Adrenal gland (tissue), 12 donors: ENCODE measurements around the gene SLC25A24. TPM values are rescaled to one million over a fixed set of nuclear protein-coding genes. Genes with fewer than 3 reads are reported as not detected.

ENCODE experiments used
- DNase-seq, 7 donors: peaks; one replicate each; pipeline ENCODE4 v3.0.0-alpha.2; 2019 to 2020
- H3K27ac ChIP-seq, 5 donors: fragments of 200-600 bp; sonication (generic) in 4 of 5; 1 replicate in 3 of 5; 2 replicates in 2 of 5; pipeline versions ENCODE4 v1.5.1 to v1.8.0; 2016 to 2020; ENCODE audit warnings: mild to moderate bottlenecking in 1 of 5
- H3K27me3 ChIP-seq: fragments of 200-600 bp; 2 replicates; pipeline ENCODE4 v1.8.0; 2021
- H3K36me3 ChIP-seq, 2 donors: fragments of 200-600 bp; replicated peaks in 1 of 2; 1 replicate in 1 of 2; 2 replicates in 1 of 2; pipeline versions ENCODE4 v1.5.1 to v1.8.0; 2018 to 2022
- H3K4me1 ChIP-seq, 2 donors: fragments of 200-600 bp; replicated peaks in 1 of 2; 1 replicate in 1 of 2; 2 replicates in 1 of 2; pipeline versions ENCODE4 v1.5.1 to v1.8.0; 2018 to 2021
- H3K4me3 ChIP-seq, 4 donors: fragments of 200-600 bp; sonication (generic) in 3 of 4; one replicate each; pipeline ENCODE4 v1.5.1; 2016 to 2018
- H3K9me3 ChIP-seq, 3 donors: fragments of 200-600 bp; sonication (generic) in 1 of 3; replicated peaks in 1 of 3; 1 replicate in 2 of 3; 2 replicates in 1 of 3; pipeline versions ENCODE4 v1.5.1 to v1.8.0; 2016 to 2021
- CTCF ChIP-seq, 6 experiments: fragments of 450-650 bp in 4 of 6; fragments of 200-600 bp in 2 of 6; sonication (generic) in 1 of 6; IDR thresholded peaks; 1 replicate in 5 of 6; 2 replicates in 1 of 6; pipeline versions ENCODE4 v1.5.1 to v1.8.0; 2016 to 2021; ENCODE audit warnings: antibody characterized with exemption in 6 of 6, mild to moderate bottlenecking in 2 of 6, moderate library complexity in 1 of 6
- POLR2A ChIP-seq, 2 donors: fragments of 450-650 bp; IDR thresholded peaks; one replicate each; pipeline ENCODE4 v1.6.1; 2017; ENCODE audit warnings: antibody characterized with exemption in 2 of 2, mild to moderate bottlenecking in 2 of 2, moderate library complexity in 1 of 2
- WGBS, 4 donors: extraction: QIAGEN DNeasy Blood & Tissue Kit in 2 of 4; methylation state at CpG; one replicate each; pipeline versions ENCODE4 v1.1.5 to v1.1.7; 2013 to 2017; 5-methylcytosine and 5-hydroxymethylcytosine counted together
- intact Hi-C, 2 donors: fragments of 100-400 bp; cut with DNase I; formaldehyde crosslinking; loops; one replicate each; pipeline versions ENCODE4 v1.14.1 to v1.15.0; 2022 to 2023
- polyA plus RNA-seq, 3 donors: library from polyadenylated mRNA; stranded (reverse); fragments of 200-250 nt in 2 of 3; fragments of 350-450 nt in 1 of 3; fragmentation: Illumina TruSeq in 1 of 3; extraction: RNeasy Lipid Tissue Mini Kit (QIAGEN cat#74804) in 1 of 3; gene quantifications; one replicate each; pipeline ENCODE4 v1.2.3, GENCODE V29; 2013 to 2014
- total RNA-seq, 9 donors: library from RNA; depleted of rRNA in 4 of 9; stranded (reverse); fragments of >200 nt in 4 of 9; fragments of 120-200 nt in 1 of 9; fragmentation: NEBNext Ultra II Directional in 1 of 9; extraction: Animal tissue kit (Norgen Biotek cat#: 25700) in 1 of 9; gene quantifications; one replicate each; pipeline versions ENCODE4 v1.1.0 to v1.2.4, GENCODE V29; 2013 to 2023
- donor health status: healthy with polysubstance abuse.
- donor health status: Bipolar disorder and iron deficiency.
- donor health status: DM: yes; HTN: yes; CAD: no.
- donor health status: DM: no; HTN: no; CAD: no.
- donor health status: DM: no; HTN: no; CAD: no.
- donor health status: DM: yes; HTN: yes; CAD: no.

Gene SLC25A24
- total and polyA plus RNA-seq, 12 donors: 3.9 to 38.5 (median 27.2) TPM

GRCh38 chr1:108192581-108192980 is 7.6 kb downstream of the SLC25A24 start:
- DNase-seq: no peak
- H3K27ac ChIP-seq: no peak overlapping the region
- intact Hi-C loops: no loop called here
- H3K4me1 ChIP-seq: peaks cover 0 to 12% of the 10 kb centered on the region in 2 donors
- 95 to 99% (median 98%) methylated on average over 14 to 28 of the region's 28 CpGs for WGBS, 4 donors
- H3K9me3 ChIP-seq: no peaks in the 10 kb centered on the region
- no peaks in the 10 kb centered on the region for H3K27me3 ChIP-seq
- H3K4me3 ChIP-seq: no peak overlapping the region
- no peak for TF ChIP-seq CTCF (IDR thresholded peaks at IDR 0.05)
- TF ChIP-seq POLR2A (IDR thresholded peaks at IDR 0.05): no peak
- no peaks in the 10 kb centered on the region for H3K36me3 ChIP-seq

- Histone ChIP-seq H3K36me3 (no peaks in the 10 kb centered on the region), H3K27ac (no peak overlapping the region), H3K4me1 (peaks cover 0 to 7% of the 10 kb centered on the region in 2 donors), H3K9me3 (no peaks in the 10 kb centered on the region), H3K27me3 (no peaks in the 10 kb centered on the region), H3K4me3 (no peak overlapping the region)
- 85 to 90% (median 88%) methylated on average over 5 of the region's 5 CpGs for WGBS, 4 donors
- TF ChIP-seq POLR2A (IDR thresholded peaks at IDR 0.05) (no peak), CTCF (IDR thresholded peaks at IDR 0.05) (no peak)
- DNase-seq: no peak
- intact Hi-C loops: no loop called here
These were observed 9.3 kb downstream of the SLC25A24 start for GRCh38 chr1:108190686-108191416.

DNA sequence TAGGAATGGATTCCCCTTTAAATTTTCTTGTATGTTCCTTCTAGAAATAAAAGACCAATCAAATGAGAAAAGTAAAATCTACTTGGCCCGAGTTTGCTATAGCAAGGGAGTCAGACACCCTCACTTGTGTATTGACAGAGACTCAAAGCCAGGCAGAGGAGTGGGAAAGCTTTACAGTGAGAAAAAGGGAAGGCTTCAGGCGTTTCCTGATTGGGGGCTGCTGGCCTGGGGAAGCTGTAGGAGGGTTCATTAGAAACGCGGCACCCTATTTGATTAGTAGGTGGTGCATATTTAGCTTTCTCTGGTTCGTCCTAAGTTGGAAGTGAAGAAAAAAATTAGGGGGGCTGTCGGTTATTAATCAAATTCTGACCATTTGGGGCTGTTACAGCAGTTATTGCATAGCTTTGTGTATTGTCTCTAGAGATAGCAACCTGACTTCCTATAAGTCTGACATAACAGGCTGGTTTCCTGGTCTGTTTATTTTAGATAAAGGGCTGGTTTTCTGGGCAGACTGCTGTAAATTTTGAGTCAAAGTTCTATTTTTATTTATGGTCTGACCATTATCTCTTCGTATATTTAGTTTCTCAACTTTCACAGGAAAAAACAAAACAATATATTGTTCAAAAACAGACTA is 10.0 kb downstream of the SLC25A24 start:
- Histone ChIP-seq H3K27me3 (no peaks in the 10 kb centered on the region), H3K4me3 (no peak overlapping the region), H3K9me3 (no peaks in the 10 kb centered on the region), H3K36me3 (no peaks in the 10 kb centered on the region), H3K4me1 (peaks cover 0 to 7% of the 10 kb centered on the region in 2 donors), H3K27ac (no peak overlapping the region)
- intact Hi-C loops: no loop called here
- TF ChIP-seq CTCF (IDR thresholded peaks at IDR 0.05) (no peak), POLR2A (IDR thresholded peaks at IDR 0.05) (no peak)
- no peak for DNase-seq
- 74 to 82% (median 79%) methylated on average over 7 of the region's 7 CpGs for WGBS, 4 donors

GRCh38 chr1:108188801-108189200 is 11.3 kb downstream of the SLC25A24 start:
- TF ChIP-seq POLR2A (IDR thresholded peaks at IDR 0.05) (no peak), CTCF (IDR thresholded peaks at IDR 0.05) (no peak)
- WGBS, 4 donors: 82 to 100% (median 99%) methylated on average over 1 of the region's 1 CpG
- H3K27me3 ChIP-seq: no peaks in the 10 kb centered on the region
- intact Hi-C loops: no loop called here
- H3K27ac ChIP-seq: no peak overlapping the region
- no peak overlapping the region for H3K4me3 ChIP-seq
- H3K36me3 ChIP-seq: no peaks in the 10 kb centered on the region
- DNase-seq: no peak
- no peaks in the 10 kb centered on the region for H3K4me1 ChIP-seq
- H3K9me3 ChIP-seq: no peaks in the 10 kb centered on the region
